SKM-1 treated with dmso at 0.1 percent for 144 hours (cell line): ENCODE measurements around the gene PEAR1.

Experiments
- DNase-seq: peaks from one replicate; lab custom pipeline; 2025; ENCODE audit not compliant: unreplicated experiment; lab: John Stamatoyannopoulos, UW

Gene PEAR1, protein sequence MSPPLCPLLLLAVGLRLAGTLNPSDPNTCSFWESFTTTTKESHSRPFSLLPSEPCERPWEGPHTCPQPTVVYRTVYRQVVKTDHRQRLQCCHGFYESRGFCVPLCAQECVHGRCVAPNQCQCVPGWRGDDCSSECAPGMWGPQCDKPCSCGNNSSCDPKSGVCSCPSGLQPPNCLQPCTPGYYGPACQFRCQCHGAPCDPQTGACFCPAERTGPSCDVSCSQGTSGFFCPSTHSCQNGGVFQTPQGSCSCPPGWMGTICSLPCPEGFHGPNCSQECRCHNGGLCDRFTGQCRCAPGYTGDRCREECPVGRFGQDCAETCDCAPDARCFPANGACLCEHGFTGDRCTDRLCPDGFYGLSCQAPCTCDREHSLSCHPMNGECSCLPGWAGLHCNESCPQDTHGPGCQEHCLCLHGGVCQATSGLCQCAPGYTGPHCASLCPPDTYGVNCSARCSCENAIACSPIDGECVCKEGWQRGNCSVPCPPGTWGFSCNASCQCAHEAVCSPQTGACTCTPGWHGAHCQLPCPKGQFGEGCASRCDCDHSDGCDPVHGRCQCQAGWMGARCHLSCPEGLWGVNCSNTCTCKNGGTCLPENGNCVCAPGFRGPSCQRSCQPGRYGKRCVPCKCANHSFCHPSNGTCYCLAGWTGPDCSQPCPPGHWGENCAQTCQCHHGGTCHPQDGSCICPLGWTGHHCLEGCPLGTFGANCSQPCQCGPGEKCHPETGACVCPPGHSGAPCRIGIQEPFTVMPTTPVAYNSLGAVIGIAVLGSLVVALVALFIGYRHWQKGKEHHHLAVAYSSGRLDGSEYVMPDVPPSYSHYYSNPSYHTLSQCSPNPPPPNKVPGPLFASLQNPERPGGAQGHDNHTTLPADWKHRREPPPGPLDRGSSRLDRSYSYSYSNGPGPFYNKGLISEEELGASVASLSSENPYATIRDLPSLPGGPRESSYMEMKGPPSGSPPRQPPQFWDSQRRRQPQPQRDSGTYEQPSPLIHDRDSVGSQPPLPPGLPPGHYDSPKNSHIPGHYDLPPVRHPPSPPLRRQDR

DNA sequence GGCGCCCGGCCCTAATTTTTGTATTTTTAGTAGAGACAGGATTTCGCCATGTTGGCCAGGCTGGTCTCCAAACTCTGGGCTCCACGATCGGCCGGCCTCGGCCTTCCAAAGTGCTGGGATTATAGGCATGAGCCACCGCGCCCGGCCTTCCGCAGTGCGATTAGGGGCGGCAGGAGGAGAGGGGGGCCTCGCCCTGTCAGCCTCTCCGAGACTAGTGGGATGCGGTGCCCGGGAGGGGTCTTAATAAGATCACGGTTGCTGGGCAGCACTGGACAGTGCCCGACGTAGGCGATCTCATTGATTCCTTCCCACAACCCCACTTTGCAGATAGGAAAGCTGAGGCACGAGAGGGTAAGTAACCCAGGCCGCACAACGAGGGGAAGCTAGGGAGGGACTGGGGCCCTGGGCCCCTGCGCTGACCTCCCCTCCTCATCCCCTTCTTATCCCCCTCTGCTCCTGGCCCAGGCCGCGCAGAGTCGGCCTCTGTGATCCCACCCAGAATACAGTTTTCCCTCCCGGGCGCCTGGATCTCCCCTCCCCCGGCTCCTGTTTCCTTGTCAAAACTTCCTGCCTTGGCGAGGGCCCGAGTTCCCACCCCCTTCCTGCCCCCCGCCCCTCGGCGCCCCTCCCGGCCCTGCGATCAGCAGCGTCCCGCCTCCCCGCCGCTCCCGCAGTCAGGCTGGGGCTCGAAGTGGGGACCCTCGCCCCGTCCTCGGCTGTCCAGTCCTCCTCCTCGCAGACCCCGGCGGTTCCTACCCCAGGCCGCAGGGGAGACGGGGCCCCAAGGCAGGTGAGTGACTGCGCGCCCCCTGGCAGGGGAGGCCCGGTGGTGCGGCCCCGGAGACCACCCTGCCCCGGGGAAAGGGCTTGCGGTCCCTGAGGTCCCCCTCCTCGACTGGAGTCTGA, at the start of gene PEAR1:
Gene PEAR1 (plus strand): TSS at position 671 of the 906 bp plus-strand sequence. CDS start 10,209 bp downstream, outside the sequence.
- DNase-seq, result no peak

DNA sequence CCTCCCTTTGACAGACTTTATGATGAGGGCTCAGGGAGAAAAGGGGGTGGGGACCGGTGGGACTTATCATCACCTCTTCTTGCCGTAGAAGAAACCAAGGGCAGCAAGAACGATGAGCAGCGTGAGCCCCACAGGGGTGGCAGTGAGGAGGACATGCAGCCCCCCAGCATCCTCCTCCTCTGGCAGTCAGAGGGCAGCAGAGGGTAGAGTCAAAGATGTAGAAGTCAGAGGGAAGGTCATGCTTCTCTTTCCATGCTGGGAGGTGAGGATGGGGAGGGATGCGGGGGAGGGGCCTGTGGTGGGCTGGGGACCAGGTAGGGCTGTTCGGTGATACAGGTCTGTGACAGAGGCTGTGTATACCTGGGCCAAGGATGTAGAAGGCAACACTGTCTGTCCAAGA, 49.4 kb upstream of the PEAR1 start:
- no peak for DNase-seq

DNA sequence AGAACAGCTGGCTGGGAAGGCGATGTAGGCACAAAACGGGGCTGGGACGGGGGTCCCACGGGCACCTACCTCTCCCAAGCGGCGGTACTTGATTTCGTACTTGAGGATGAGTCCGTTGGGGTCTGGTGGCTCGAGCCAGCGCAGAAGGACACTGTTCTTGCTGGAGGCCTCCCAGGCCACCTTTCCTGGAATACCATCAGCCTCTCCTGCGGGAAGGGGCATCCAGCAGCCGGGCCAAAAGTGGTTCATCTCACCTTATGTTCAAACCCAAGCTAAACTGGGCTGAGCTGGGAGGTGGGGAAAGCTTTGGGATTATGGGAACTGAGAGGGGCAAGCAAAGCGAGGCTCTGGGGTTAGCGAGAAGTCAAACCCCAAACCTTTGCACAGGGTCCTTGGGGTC, 48.9 kb upstream of the PEAR1 start:
- DNase-seq, result no peak

DNA sequence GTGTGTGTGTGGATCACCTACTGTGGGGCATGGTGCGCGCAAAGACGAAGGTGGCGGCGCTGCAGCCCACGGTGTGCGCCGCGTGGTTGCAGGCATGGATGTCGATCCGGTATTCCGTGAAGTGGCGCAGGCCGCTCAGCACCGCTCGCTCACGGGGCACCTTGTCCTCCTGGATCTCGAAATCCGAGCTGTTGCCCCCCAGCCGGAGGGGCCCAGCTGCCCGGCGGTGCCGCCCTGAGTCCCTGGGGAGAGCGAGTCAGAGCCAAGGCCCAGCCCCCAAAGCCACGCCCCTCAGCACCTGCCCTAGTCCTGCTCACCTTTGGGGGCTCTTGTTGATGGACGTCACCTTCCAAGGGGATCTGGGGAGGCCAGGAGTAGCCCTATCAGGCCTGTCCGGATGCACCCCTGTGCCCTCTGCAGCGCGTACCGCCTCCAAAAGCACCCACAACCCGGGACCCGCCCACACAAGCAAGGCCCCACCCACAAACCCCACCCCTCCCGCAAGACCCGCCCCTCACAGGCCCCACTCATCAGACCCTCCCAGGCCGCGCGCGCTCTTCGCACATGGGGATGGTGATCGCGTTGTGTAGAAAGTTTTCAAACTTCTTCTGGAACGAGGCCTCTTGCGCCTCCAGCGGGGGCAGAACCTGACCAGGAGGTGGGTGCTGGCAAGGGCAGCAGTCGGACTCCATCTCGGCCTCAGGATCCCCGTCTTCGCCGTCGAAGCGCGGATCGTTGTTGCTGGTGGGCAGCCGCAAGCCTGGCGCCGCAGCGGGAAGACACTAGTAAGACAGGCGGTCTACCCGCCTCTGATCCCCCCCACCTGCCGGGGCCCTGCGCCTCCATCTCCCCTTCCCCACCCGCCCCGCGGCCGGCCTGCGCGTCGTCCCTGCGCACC, 48.2 kb upstream of the PEAR1 start:
- DNase-seq, result no peak

DNA sequence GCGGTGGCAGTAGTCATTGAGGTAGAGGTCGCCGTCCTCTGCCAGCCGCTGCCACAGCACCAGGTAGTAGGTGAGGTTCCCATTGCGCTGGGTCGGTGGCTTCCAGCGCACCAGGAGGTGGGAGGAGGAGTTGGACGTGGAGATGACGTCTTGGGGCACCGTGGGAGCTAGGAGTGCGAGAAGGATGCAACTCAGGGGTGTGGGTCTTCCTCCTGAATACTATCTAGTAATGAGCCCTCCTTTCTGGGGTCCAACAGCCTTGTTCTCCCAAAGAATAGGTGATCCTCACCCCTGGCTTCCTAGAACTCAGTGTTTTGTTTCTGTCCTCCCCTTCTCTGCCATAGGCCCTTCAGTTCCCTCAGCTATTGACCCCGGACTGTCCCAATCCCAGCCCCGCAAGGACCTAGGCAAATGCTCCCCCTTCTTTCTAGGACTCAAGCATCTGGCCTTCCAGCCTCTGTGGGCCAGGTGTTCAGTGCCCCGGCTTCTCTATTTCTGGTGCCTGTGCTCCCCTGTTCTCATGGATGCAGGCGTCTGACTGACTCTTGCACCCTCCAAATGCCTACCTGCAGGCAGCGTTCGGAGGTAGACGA, 47.5 kb upstream of the PEAR1 start:
- no peak for DNase-seq

DNA sequence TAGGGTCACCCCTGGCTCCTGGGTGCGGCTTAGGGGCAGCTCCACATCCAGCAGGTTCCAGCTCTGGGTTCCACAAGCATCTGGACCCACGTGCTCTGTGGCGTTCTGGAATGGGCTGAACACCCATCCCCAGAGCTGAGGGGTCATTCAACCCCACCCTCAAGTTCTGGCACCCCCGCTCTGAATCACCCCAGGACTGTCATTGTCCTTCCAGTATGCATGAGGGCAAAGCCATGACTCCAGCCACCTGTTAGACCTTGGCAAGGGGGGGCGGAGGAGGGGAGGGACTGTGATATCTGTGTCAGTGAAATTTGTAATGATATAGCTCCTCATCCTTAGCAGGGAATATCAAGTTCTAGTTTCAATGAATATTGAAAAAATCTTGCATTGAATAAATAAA, 46.9 kb upstream of the PEAR1 start:
- no peak for DNase-seq

DNA sequence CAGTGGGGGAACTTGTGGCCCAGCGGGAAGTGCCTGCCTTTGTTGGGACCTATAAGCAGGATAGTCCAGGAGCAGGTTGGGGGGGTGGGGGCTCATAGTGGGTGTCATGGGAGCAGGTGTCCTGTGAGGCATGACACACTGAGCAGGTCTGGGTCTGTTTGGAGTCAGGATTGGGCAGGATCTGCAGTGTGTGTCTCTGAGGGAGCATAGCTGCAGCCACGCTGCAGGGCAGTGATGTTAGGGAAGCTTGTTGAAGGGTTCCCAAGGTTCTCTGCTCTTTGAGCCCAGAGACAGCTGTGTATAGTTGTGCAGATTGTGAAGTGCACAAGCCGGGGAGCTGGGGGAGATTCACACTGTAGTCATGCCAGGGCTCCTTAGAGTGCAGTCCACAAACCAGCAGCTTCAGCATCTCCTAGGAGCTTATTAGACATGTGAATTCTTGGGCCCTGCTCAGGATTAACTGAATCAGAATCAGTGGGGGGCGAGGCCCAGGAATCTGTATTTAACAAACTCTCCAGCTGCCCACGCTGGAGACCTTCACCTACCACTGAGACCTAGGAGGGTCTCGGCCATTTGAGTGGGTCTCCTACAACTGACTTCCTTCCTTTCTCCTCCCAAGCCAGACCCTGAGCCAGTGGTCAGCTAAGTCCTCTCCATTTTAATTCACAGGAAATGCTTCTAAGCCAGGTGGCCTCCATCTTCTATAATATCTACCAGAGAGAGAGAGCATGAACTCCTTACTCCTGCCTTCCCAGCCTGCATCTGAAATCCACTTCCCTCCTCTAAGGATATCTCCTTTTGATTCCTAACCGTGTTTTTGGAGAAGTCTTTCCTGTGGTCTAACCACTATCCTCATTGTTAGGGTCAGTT, 45.7 kb upstream of the PEAR1 start:
- DNase-seq, result no peak

DNA sequence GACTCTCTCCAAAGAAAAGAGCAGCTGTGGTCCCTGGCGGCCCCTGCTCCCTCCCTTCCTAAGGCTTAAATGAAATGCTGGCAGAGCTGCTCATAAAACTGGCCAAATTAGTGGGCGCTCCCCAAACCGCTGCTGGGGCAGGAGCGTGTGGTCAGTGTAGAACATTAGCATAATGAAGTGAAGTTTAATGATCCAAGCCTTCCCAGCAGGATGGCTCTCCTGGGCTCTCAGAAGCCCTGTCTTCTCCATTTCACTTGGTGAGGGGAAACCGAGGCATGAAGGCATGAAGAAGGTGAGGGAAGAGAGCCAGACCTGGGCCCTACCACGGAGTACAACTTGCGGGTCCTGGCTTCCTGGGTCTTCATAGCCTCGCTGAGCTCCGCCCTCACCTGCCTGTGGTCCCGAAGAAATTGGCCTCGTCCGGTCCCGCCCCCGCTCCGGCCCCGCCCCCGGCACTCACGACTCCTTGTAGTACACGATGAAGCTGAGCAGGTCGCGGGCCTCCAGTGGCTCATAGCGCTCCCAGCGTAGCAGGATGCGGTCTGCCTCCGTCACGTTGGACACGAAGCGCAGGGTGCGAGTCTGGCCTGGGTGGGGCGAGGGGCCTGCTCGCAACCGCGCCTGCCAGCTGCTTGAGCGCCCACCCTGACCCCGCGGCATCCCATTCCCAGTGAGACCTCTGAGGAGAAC, 44.9 kb upstream of the PEAR1 start:
- no peak for DNase-seq

DNA sequence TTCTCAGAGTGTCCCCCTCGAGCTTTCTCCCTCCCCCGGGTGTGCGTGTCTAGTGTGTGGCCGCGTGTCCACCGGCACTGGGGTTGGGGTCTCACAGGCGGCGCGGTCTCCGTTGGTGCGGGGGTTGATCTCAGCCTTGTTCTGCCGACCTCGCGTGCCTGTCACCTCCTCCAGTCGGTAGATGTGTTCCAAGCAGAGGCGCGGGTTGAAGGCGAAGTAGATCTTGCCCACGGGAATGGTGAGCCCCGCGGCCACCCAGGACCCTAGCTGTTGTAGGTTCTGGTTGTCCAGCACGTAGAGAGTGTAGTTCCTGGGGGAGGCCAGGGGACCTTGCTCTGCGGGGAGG, 44.4 kb upstream of the PEAR1 start:
- no peak for DNase-seq

DNA sequence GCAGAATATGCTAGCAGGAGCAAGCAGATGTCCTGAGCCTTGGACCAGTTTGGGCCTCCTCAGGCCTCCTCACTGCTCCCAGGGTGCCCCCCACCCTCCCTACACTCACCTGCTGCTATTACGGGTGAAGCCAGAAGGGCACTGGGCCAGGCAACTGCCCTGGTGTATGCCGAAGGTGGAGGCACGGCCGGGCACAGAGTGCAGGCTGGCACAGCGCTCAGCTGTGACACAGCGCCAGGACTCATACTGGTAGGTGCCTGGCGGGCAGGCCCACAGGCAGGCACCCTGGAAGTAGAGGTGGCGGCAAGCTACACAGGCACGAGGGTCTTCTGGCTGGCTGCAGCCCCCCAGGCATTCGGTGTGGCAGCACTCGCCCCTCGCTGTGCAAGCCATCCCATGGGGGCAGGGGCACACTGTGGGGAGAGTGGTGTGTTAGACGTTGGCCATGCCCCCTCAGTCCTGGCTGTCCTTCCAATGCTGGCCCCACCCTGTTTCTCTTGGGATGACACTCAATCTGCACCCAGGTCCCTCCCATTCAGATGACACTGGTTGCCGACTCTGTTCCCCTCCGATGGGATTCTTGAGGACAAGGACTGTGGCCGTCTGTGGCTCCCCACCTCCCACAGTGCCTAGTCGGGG, 41.6 kb upstream of the PEAR1 start:
- no peak for DNase-seq

DNA sequence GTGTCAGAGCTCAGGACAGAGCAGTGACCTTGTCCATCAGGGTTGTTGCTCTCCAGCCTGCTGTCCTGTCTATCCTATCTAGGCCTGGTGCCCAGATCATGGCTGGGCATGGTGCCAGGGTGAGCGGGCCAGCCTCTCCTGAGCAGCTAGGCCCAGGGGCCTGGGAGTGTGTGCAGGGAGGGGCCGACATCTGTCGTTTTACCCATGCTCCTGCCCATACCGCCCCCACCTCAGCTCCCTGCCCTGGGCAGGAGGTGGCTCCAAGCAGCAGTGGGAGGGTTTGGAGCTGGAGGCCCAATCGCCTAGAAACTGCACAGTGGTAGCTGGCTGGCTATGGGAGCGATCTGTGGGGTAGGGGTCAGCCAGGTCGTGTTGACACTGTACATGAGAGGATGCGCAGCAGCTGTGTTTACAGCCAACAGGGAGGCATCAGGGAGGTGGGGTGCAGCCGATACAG, 41.1 kb upstream of the PEAR1 start:
- no peak for DNase-seq

DNA sequence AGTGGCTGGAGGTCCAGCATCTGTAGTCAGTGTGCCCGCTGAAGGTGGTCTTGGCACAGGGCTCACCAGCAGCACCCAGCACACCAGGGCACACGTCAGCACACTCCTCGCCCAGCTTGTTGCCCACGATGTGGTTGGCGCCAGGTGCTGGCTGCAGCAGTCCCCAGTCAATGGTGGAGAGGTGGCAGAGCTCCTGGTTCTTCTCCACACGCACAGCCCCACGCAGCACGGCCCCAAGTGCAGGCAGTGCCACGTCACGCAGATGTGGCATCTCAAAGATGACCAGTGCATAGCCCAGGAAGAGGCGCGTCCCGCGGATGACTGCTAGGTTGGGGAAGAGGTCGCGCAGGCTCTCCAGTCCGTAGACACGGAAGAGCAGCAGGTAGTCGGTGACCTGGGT, 39.8 kb upstream of the PEAR1 start:
- DNase-seq, result no peak

DNA sequence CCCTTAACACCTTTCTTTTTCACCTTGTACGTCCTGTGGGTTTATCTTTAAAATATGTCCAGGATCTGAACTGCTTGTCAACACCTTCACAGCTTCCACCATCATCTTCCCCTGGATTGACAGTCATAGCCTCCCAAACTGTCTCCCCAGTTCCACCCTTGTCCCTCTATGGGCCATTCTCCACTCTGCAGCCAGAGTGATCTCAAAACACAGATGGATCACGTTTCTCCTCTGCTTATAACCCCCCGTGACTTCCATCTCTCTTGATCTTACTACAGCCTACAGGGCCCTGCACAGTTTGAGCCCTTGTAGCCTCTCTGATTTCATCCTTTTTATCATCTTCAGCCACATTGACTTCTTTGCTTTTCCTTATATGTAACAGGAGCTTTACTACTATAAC, 38.9 kb upstream of the PEAR1 start:
- no peak for DNase-seq

DNA sequence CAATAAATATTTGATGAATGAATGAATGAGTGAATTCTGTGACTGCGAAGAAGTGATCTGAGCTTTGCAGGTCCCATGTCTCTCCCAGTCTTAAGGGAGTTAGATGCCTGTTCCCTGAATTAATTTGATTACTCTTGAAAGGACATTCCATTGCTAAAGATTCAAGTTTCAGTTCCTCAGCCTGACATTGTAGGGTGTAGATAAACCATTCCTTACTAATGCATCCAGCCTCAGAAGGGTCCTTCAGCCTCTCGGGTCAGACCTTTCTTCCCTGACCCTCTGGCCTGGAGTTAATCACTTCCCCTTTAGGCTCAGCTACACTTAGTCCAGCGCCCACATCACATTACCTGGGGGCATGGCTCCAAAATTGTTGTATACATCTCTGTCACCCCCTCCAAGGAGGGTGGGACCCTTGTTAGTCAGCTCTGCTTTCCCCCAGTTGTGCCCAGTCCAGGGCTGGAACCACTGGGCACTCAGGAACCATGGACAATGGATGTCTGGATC, 37.2 kb upstream of the PEAR1 start:
- DNase-seq, result no peak

DNA sequence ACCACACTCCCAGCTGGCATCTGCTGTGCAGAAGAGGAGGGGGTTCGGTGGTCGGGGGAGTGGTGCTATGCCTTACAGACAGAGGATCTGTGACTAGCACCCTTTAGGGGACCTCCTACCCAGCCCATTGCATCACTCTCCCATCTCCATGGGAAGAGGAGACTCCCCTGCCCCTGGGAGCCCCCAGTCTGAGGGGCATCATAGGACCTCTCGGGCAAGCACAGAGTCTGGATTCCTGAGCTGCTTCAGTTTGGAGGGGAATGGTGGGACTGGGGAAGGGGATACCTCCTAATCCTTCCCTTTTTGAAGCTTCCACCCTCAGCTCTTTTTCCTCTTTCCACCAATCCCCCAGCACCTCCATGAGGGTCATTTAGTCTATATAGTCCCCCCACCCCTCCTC, 36.0 kb upstream of the PEAR1 start:
- no peak for DNase-seq

DNA sequence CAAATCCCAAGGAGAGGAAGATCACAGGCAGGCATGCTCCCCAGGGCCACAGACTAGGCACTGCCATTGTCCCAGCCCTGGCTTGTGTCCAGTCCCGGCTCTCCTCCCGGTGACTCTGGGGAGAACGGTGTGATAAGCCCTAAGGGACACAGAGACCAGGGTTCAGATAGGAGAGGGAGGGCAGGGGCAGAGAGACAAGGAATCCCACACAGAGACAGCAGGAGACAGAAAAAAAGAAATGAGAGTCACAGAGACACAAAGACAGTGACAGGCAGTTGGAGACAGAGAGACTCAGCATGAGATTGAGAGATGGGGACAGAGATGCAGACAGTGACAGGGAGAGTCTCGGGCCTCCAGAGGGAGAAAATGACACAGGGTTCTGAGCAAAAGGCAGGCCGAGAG, 35.0 kb upstream of the PEAR1 start:
- DNase-seq, result no peak

DNA sequence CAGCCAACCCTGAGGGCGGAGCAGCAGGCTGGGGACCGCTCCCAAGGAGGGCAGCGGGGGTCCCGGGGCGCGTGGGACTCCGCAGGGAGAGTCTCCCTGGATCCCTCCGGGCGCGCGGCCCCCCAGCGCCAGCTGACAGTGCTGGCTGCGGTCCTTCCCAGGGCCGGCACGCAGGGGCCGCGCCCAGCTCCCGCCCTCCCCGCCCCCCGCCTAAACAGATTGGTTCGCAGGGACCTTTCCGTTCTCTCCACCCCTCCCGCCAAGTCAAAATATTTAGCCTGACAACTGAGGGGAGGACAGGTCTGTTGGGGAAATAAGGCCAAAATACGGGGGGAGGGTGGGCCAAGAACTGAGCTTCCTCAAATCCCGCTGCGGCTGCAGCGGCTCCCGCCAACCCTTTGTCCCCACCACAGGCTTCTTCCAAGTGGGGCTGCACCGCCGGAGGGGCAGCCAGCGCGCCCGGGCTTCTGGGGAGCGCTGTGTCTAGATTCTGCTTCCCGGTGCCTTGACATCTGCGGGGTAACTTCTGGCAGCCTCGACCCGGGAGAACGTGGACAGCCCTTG, 34.5 kb upstream of the PEAR1 start, which contains the start of gene INSRR:
Gene INSRR (minus strand): TSS at position 159 of the 564 bp plus-strand sequence. CDS start 496 bp downstream, outside the sequence.
- DNase-seq, result no peak
